DMS153 (cell line): ENCODE measurements around the gene GJA3.

Experiments
- DNase-seq: peaks from one replicate; lab custom pipeline; 2025; lab: John Stamatoyannopoulos, UW

Gene GJA3

GRCh38 chr13:20150561-20150960, 10.3 kb downstream of the GJA3 start:
- DNase-seq: no peak

- no peak for DNase-seq
These were observed 11.1 kb downstream of the GJA3 start for GRCh38 chr13:20149762-20150161.

GRCh38 chr13:20148501-20149183, 12.2 kb downstream of the GJA3 start:
- DNase-seq: no peak

- DNase-seq: no peak
These were observed 14.5 kb downstream of the GJA3 start for GRCh38 chr13:20146381-20146780.

- no peak for DNase-seq
These were observed 15.3 kb downstream of the GJA3 start for GRCh38 chr13:20145521-20145920.

- no peak for DNase-seq
These were observed 16.6 kb downstream of the GJA3 start for GRCh38 chr13:20144141-20144850.

GRCh38 chr13:20142927-20143480, 17.8 kb downstream of the GJA3 start:
- DNase-seq: no peak

GRCh38 chr13:20142023-20142926, 18.6 kb downstream of the GJA3 start:
- no peak for DNase-seq

- DNase-seq: no peak
These were observed 19.4 kb downstream of the GJA3 start for GRCh38 chr13:20141238-20142022.

- DNase-seq: no peak
These were observed 20.4 kb downstream of the GJA3 start for GRCh38 chr13:20140487-20140886.

- DNase-seq: no peak
These were observed 23.0 kb downstream of the GJA3 start for GRCh38 chr13:20137875-20138274.

- DNase-seq: no peak
These were observed 23.8 kb downstream of the GJA3 start for GRCh38 chr13:20136781-20137703.

- no peak for DNase-seq
These were observed 26.1 kb downstream of the GJA3 start for GRCh38 chr13:20134732-20135131.

- no peak for DNase-seq
These were observed 28.7 kb downstream of the GJA3 start for GRCh38 chr13:20132052-20132634.

GRCh38 chr13:20131057-20131832, 29.6 kb downstream of the GJA3 start:
- no peak for DNase-seq

- DNase-seq: no peak
These were observed 30.2 kb downstream of the GJA3 start for GRCh38 chr13:20130652-20131051.

- no peak for DNase-seq
These were observed 30.8 kb downstream of the GJA3 start for GRCh38 chr13:20130012-20130411.

GRCh38 chr13:20129076-20129475, 31.8 kb downstream of the GJA3 start:
- no peak for DNase-seq

- DNase-seq: no peak
These were observed 32.4 kb downstream of the GJA3 start for GRCh38 chr13:20128459-20128931.
